ENCODE results near the gene PGF.

Gene PGF

GRCh38 chr14:74891870-74892269, 63.5 kb downstream of the PGF start:
- DNase-seq, result no peak
